CD1c-positive myeloid dendritic cell (primary cell): Measurements from ENCODE around the gene CPSF4L.

Experiments used
- DNase-seq: peaks from one replicate; pipeline ENCODE4 v3.0.0-alpha.2; 2016; ENCODE audit errors: extremely low spot score

Gene CPSF4L

GRCh38 chr17:73232587-73233373 lies 28.9 kb downstream of the CPSF4L start:
- peak; percentile 32 for DNase-seq

DNA sequence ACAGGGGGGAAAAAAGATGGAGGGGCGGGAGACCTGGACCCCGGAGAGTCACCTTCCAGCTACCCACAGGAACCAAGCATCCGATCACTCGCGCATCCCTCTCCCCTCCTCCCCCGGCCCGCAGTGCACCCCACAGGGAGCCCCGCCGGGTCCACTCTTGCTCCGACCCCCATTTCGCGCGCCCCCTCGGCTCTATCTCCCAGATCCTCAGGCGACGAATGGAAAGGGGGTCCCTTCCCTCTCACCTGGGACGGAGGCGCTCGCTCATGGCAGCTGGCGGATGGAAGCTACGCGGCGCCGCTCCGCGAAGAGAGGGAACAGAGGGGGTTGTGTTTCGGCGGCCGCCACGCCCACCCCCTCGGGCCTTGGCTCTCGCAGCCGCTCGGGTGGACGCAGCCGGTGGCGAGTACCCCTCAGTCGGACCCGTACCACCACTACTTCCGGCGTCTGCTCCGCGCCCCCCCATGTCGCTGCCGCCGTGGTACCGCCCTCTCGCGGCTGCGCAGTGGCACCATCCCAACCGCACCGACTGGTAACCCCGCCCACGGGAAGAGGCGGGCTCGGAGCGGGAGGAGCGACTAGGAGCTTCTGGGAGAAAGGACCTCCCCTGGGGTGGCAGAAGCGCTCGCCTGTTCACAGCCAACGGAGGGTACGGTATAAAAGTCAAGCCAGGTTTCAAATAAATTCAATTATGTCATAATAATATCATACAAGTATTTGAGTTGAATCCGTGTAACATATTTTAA lies 29.7 kb downstream of the CPSF4L start:
- DNase-seq: peak; percentile 98

DNA sequence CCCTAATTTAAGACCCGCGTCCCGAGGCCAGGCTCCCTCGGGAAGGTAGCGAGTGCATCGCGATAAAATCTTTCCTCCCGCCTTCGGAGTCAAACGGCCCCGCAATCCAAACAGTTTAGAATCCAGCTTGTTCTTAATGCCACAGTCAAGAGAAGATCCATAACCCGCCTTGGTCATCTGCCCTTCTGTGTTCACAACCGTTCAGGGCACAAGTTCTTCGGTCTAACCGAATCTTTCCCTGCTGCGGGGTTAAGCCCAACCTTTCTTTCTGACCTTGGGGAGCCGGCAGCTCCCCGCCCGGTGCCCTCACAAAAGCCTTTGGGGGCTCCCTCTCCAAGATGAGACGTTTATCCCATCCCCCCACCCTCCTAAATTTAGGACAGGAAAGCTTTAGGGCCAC lies 30.3 kb downstream of the CPSF4L start:
- no peak for DNase-seq

DNA sequence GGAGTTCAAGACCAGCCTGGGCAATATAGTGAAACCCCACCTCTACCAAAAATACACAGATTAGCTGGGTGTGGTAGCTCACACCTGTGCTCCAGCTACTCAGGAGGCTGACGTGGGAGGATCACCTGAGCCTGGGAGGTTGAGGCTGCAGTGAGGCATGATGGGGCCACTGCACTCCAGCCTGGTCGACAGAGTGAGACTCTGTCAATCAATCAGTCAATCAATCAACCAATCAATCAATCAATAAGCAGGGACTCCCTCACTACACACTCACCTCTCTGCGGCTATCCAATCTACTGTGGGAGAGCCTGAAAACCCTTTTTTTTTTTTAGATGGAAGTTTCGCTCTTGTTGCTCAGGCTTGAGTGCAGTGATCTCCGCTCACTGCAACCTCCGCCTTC lies 31.6 kb downstream of the CPSF4L start:
- no peak for DNase-seq

DNA sequence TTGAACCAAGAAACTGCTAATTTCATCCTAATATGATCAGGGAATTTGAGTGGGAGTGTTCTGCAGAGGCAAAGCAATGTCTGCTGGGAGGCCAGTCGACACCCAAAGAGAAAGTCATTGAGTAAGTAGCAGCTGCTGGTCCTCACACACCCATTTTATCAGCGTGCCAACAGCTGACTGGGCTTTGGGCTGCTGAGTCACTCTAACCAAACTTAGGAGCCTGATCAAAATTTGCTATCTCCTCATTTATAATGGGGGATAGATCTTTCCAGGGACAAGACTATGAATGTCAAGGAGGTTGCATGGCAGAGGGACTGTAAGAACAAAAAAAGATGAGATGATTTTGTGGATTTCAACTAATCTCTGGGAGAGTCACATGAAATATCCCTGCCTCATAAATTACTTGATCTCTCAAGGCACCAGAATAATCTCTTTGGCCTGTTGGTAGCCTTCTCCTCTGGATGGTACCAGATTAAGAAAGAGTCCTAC lies 32.9 kb downstream of the CPSF4L start:
- DNase-seq: peak; percentile 41

DNA sequence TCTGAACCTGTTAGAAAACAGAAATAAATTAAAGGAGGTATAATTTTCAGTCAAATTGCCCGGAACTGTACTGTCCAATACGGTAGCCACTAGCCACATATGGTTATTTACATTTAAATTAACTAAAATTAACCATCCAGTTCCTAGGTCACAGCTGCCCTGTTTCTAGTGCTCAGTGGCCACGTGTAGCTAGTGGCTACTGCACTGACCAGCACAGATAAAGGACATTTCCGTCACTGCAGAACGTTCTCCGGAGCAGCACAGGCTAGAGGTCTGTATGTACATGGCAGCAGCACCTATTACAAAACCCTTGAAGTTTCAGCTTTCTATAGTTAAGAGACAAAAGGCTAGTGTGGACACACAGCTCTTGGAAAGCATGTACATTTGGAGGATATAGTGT lies 33.7 kb downstream of the CPSF4L start:
- no peak for DNase-seq

- peak; percentile 7 for DNase-seq
These were observed 34.3 kb downstream of the CPSF4L start for GRCh38 chr17:73227379-73227778.

DNA sequence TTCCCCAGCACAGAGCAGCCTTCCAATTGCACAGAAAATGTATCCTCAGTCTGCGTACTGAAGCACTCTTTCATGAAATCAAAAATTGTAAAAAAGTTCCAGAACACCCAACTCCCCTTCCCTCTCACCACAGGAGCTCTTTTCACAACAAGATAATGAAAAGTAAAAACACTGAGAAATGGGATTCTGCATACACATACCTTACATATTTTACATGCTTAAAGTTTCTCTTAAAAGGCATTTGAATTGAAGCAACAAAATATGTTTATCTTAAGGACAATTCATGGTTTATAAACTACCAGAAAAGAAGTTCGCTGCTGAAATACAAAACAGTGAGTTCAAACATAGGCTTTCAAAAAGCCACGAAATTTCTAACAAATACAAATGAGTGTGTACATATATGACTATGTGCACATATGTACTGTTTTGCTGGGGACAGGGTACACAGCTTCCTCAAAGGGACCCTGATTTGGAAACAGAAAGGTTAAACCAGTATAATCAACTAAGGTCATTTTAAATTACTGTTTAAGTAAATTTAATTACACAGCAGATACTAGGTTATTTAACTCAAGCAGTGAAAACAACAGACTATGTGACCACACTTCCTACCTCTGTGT lies 35.0 kb downstream of the CPSF4L start:
- no peak for DNase-seq

DNA sequence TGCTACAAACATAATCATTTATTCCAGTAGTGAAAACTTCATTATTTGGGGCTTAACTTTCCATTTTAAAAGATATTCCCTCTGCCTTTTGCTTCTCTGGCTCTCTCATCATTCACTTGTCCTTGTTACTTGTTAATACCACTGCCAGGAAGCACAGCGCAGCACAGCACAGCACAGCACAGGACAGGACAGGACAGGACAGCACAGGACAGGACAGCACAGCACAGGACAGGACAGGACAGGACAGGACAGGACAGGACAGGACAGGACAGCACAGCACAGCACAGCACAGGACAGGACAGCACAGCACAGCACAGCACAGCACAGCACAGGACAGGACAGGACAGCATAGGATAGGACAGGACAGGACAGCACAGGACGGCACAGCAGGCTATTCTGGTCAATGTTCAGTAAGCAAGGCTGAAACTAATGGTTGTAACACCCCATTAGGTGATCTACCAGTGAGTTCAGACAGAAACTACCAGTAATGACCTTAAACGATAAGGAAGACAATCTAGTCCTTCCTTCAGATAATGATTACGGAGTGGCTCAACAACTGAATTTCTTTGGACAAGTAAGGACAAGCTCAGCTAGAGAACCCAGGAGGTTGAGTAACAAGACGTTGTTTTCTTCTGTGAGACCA lies 36.9 kb downstream of the CPSF4L start:
- no peak for DNase-seq

DNA sequence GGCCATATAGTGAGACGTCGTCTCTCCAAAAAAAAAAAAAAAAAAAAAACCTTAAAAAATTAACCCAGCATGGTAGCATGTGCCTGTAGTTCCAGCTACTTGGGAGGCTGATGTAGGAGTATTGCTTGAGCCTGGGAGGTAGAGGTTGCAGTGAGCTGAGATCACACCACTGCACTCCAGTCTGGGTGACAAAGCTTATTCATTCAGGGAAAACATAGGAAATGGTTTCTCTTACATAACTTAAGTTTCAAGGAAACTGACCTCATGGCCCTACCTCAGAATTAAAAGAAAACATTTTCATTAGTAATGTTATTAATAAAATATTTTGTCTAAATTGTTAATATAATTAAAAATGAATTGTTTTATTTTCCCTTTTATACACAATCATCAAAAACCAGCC lies 37.4 kb downstream of the CPSF4L start:
- DNase-seq: no peak

- DNase-seq: no peak
These were observed 38.0 kb downstream of the CPSF4L start for GRCh38 chr17:73223626-73224230.

DNA sequence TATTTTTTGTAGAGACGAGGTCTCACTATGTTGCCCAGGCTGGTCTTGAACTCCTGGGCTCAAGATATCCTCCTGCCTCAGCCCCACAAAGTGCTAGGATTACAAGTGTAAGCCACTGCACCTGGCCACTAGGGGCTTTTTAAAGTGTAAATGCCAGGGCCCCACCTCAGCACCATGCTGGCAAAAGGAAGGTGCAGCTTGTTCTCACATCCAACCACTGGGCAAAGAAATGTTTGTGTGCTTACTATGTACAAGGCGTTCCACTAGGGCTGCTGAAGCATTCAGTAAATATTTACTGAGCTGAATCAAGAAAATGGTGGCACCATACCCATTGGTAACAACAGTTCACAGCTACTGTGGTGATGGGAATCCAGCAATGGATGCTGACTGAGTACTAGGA lies 46.2 kb downstream of the CPSF4L start:
- DNase-seq: no peak

- DNase-seq: no peak
These were observed 46.8 kb downstream of the CPSF4L start for GRCh38 chr17:73214851-73215250.

DNA sequence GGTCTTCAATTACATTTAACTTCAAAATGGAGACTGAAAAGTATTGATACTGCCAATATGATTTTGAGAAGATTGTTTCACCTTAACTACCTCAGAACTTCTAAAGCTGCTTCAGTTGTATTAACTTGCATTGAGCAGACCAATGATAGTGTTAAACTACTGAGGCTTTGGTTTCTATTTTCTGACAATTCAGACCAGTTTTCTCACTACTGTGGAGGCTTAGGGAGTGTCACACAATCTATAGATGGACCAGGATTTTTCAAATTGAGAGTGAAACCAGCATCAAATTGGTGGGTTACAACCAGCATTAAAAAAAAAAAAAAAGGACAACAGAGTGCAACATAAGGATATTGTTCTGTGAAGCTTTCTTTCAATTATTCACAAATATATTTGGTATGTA lies 47.7 kb downstream of the CPSF4L start:
- no peak for DNase-seq

DNA sequence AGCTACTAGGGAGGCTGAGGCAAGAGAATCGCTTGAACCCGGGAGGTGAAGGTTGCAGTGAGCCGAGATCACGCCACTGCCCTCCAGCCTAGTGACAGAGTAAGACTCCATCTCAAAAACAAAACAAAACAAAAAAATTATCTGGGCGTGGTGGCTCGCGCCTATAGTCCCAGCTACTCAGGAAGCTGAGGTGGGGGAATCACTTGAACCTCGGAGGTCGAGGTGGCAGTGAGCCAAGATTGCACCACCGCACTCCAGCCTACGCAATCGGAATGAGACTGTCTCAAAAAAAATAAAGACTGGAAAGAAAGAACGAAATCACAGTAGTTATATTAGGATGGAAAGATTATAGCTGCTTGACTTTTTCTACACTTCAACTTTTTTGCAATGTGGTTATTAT lies 49.9 kb downstream of the CPSF4L start:
- peak; percentile 14 for DNase-seq

DNA sequence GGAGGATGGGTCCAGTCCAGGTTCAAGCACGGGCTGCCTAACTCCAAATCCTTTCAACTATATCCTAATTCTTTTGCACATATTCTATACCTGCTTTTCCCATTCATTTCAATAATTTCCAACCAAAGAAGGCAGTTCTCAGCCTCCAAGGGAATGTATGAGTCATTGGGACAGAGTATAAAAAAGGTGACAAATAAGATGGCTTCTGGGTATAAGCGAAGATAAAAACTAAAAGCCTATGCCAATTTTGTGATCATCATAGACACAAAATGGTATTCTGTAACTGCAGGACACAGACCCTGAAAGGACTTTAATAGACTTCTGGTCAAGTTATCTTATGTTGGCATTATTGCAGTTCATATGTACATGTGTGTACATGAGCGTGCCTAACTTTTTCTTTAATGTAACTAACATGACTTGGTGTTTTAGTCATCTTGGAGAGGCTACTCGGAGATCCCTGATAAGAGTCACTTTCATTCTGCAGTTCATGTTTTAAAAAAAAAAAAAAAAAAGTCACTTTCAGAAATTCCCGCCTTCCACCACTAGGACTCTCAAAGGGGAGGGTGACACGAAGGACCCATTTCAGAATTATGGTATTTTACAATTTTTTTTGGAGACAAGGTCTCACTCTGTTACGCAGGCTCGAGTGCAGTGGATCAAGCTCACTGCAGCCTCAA lies 51.5 kb downstream of the CPSF4L start:
- no peak for DNase-seq

DNA sequence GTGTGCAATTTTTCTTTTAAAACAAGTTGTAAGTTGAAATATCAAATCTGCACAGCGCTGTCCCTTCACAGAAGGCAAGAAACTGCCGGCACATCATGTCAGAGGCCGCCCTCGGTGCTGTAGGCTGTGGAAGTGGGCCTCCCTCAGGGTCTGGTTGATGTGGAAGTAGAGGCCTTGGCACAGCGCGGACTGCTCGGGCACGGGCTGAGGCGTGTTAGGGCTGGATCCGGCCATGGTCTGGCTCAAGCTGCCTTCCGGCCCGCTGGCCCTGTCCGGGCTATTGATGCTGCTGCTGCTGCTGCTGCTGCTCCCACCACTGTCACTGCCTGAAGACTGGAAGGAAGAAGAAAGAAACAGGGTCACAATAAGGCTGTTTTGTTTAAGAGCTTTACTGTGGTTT lies 52.2 kb downstream of the CPSF4L start:
- DNase-seq: no peak

GRCh38 chr17:73208139-73208827 lies 53.4 kb downstream of the CPSF4L start:
- no peak for DNase-seq

DNA sequence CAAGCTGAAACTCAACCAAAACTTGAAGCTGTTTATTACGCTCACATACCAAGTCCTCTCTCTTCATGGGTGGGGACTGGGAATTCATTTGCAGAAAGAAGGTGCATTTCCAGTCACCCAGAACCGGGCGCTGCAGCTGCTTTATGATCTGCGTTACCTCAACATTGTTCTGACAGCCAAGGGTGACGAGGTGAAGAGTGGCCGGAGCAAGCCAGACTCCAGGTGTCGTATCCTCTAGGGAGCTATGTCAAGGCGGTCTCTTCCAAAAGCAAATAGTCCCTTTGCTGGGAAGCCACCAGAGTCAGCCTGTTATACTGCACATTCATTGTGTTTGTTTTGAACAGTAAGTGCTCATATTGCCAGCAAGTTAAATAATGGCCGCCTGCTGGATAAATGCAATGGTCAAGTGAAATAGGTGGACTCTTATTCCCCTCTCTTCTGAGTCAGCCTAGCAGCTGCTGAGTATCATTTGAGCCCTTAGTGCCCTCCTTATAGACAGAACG lies 56.2 kb downstream of the CPSF4L start:
- no peak for DNase-seq

DNA sequence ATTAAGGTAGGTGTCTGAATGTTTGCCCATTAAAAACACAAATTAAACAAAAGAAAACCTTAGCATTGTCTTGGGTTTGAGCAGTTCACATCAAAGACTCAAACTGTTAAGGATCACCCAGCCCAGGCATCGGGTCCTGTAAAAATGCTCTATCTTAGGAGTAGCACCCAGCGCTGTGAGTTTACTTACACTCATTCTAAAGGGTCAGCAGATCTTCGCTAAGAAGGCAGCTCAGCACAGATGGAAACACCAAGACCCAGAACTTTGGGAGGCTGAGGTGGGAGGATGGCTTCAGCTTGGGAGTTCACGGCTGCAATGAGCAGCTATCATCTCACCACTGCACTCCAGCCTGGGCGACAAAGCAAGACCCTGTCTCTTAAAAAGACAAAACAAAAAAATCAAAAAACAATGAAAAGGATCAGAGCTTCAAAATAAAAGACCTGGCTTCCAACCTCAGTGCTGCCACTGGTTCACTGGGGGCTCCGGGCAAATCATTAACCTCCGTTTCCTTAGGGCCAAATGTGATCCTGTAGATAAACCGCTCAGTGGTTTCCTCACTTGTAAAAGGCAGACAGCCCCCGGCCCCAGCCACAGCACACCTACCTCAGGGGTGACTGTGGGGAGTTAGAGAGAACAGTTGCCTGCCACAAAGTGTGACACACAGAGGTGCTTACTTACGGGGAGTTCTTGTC lies 57.7 kb downstream of the CPSF4L start:
- no peak for DNase-seq
